ENCODE results near the gene MFAP2. TPM values are rescaled to one million over a fixed set of nuclear protein-coding genes. Genes with fewer than 3 reads are reported as not detected.

The MFAP2 gene
- total and polyA plus RNA-seq, 2 experiments from 2014 or later: 129 to 255 TPM

- H3K4me3 ChIP-seq: no peak overlapping the region
- Mint-ChIP-seq H3K4me3 (no peak overlapping the region), H3K9me3 (no peaks in the 10 kb centered on the region), H3K4me1 (no peaks in the 10 kb centered on the region), H3K27ac (no peak overlapping the region), H3K27me3 (ENCODE audit: insufficient read depth, low read depth, poor library complexity) (no peaks in the 10 kb centered on the region), H3K36me3 (ENCODE audit: low read depth) (peaks cover 34% of the 10 kb centered on the region)
- DNase-seq (ENCODE audit: low spot score) (no peak), ATAC-seq (no peak)
- H4K20me1 ChIP-seq (replicated peaks; ENCODE audit: insufficient read depth): peaks cover 2% of the 10 kb centered on the region; the same call in 1 of the 2 replicates
- TF ChIP-seq REST (IDR thresholded peaks at IDR 0.05; ENCODE audit: unreplicated experiment): no peak
- no peak overlapping the region for H2AFZ ChIP-seq
- H3K4me2 ChIP-seq: no peak overlapping the region
- peaks cover 24% of the 10 kb centered on the region for H3K36me3 ChIP-seq (ENCODE audit: insufficient read depth)
- peaks cover 4% of the 10 kb centered on the region; the same call in 1 of the 2 replicates for H3K79me2 ChIP-seq (replicated peaks; ENCODE audit: insufficient read depth)
- peaks cover 9% of the 10 kb centered on the region; the same call in 1 of the 2 replicates for H3F3A ChIP-seq (replicated peaks; ENCODE audit: low read depth)
- peaks cover under 1% of the 10 kb centered on the region; the same call in 1 of the 2 replicates for H3K4me1 ChIP-seq (ENCODE audit: insufficient read depth)
- H3K9me2 ChIP-seq (ENCODE audit: insufficient read depth): no peaks in the 10 kb centered on the region
- H3K27me3 ChIP-seq (ENCODE audit: insufficient read depth): no peaks in the 10 kb centered on the region
- H3K27ac ChIP-seq (ENCODE audit: low read depth): peak overlapping the region; percentile 59; the same call in 1 of the 2 replicates
These were observed 49.8 kb upstream of the MFAP2 start for GRCh38 chr1:17030206-17030605.

GRCh38 chr1:17028662-17029188 is 48.3 kb upstream of the MFAP2 start:
- no peak for DNase-seq (ENCODE audit: low spot score)
- no peaks in the 10 kb centered on the region for H3K79me2 ChIP-seq (replicated peaks; ENCODE audit: insufficient read depth)
- ATAC-seq: no peak
- no peaks in the 10 kb centered on the region for H3K4me1 ChIP-seq (ENCODE audit: insufficient read depth)
- H3K27ac Mint-ChIP-seq: no peak overlapping the region
- H3K9me3 Mint-ChIP-seq: no peaks in the 10 kb centered on the region
- H3K36me3 ChIP-seq (ENCODE audit: insufficient read depth): peaks cover 37% of the 10 kb centered on the region
- H3K27me3 Mint-ChIP-seq (ENCODE audit: insufficient read depth, low read depth, poor library complexity): no peaks in the 10 kb centered on the region
- no peak overlapping the region for H2AFZ ChIP-seq
- H3K27me3 ChIP-seq (ENCODE audit: insufficient read depth): no peaks in the 10 kb centered on the region
- H3K4me3 ChIP-seq: no peak overlapping the region
- H3K36me3 Mint-ChIP-seq (ENCODE audit: low read depth): peaks cover 47% of the 10 kb centered on the region
- no peak overlapping the region for H3K4me3 Mint-ChIP-seq
- peaks cover 9% of the 10 kb centered on the region; the same call in 1 of the 2 replicates for H3F3A ChIP-seq (replicated peaks; ENCODE audit: low read depth)
- peaks cover 2% of the 10 kb centered on the region; the same call in 1 of the 2 replicates for H4K20me1 ChIP-seq (replicated peaks; ENCODE audit: insufficient read depth)
- no peaks in the 10 kb centered on the region for H3K9me2 ChIP-seq (ENCODE audit: insufficient read depth)
- no peaks in the 10 kb centered on the region for H3K4me1 Mint-ChIP-seq
- H3K27ac ChIP-seq (ENCODE audit: low read depth): no peak overlapping the region
- H3K4me2 ChIP-seq: no peak overlapping the region
- TF ChIP-seq ZNF114 (CRISPR knock-in tag; IDR thresholded peaks at IDR 0.05) (no peak), CREB1 (CRISPR knock-in tag; IDR thresholded peaks at IDR 0.05; ENCODE audit: low read depth) (no peak), ZNF462 (CRISPR knock-in tag; IDR thresholded peaks at IDR 0.05) (no peak), REST (IDR thresholded peaks at IDR 0.05; ENCODE audit: unreplicated experiment) (no peak)
